Activated CD4-positive, alpha-beta T cell treated with anti-CD3 and anti-CD28 coated beads, Interleukin-2, Interleukin-6, amounts not matched to agents 100 ng/mL and 50 ng/mL, durations not matched to agents 16 hours and 8 hours (primary cell): Measurements from ENCODE around the gene C4orf50.

Source experiments
- DNase-seq: peaks from one replicate; pipeline ENCODE4 v3.0.0-alpha.2; 2020

Gene C4orf50

GRCh38 chr4:5940470-5941203, 77.6 kb downstream of the C4orf50 start:
- DNase-seq, result no peak

- no peak for DNase-seq
Measured at GRCh38 chr4:5933996-5934831, 84.0 kb downstream of the C4orf50 start.

GRCh38 chr4:5933116-5933515, 85.1 kb downstream of the C4orf50 start:
- DNase-seq, result no peak

- DNase-seq, result no peak
Measured at GRCh38 chr4:5932035-5932568, 86.1 kb downstream of the C4orf50 start.

GRCh38 chr4:5931526-5931925, 86.7 kb downstream of the C4orf50 start:
- no peak for DNase-seq

GRCh38 chr4:5930876-5931275, 87.4 kb downstream of the C4orf50 start:
- DNase-seq, result no peak

- DNase-seq, result no peak
Measured at GRCh38 chr4:5930456-5930855, 87.8 kb downstream of the C4orf50 start.

- DNase-seq, result no peak
Measured at GRCh38 chr4:5928844-5929420, 89.3 kb downstream of the C4orf50 start.

GRCh38 chr4:5928274-5928673, 90.0 kb downstream of the C4orf50 start:
- DNase-seq, result no peak

GRCh38 chr4:5927747-5928146, 90.5 kb downstream of the C4orf50 start:
- DNase-seq, result no peak

GRCh38 chr4:5927116-5927515, 91.1 kb downstream of the C4orf50 start:
- no peak for DNase-seq

GRCh38 chr4:5926598-5926997, 91.6 kb downstream of the C4orf50 start:
- DNase-seq, result no peak

- DNase-seq, result no peak
Measured at GRCh38 chr4:5925419-5926200, 92.6 kb downstream of the C4orf50 start.

GRCh38 chr4:5924461-5925125, 93.6 kb downstream of the C4orf50 start:
- DNase-seq, result no peak

- DNase-seq, result no peak
Measured at GRCh38 chr4:5923376-5923775, 94.9 kb downstream of the C4orf50 start.

- no peak for DNase-seq
Measured at GRCh38 chr4:5922556-5922955, 95.7 kb downstream of the C4orf50 start.

- no peak for DNase-seq
Measured at GRCh38 chr4:5921981-5922380, 96.2 kb downstream of the C4orf50 start.

- DNase-seq, result no peak
Measured at GRCh38 chr4:5921101-5921980, 96.9 kb downstream of the C4orf50 start.

GRCh38 chr4:5919571-5919970, 98.7 kb downstream of the C4orf50 start:
- no peak for DNase-seq

- DNase-seq, result no peak
Measured at GRCh38 chr4:5919044-5919443, 99.2 kb downstream of the C4orf50 start.

- DNase-seq, result no peak
Measured at GRCh38 chr4:5918331-5918985, 99.8 kb downstream of the C4orf50 start.
